ENCODE data around the gene CYB5R3.

Gene CYB5R3

GRCh38 chr22:42661985-42662831 is 13.0 kb upstream of the CYB5R3 start:
- Histone ChIP-seq H3K36me3 (ENCODE audit: control insufficient read depth in 5 of 5, insufficient read depth in 5 of 5, low read length in 5 of 5) (no peaks in the 10 kb centered on the region), H3K4me1 (ENCODE audit: control insufficient read depth in 5 of 5, insufficient read depth in 5 of 5, low read length in 5 of 5) (peaks cover 0 to 10% (median 7%) of the 10 kb centered on the region in 5 donors), H3K4me3 (ENCODE audit: low read depth in 1 of 5, low read length in 5 of 5) (peak overlapping the region in 4 of 5 donors; percentile 59 to 67 (median 62)), H3K9me3 (ENCODE audit: control insufficient read depth in 5 of 5, low read length in 5 of 5) (no peaks in the 10 kb centered on the region), H3K9ac (ENCODE audit: low read length in 5 of 5) (peak overlapping the region in 3 of 5 donors; percentile 16 to 56 (median 33)), H3K27ac (ENCODE audit: low read depth, low read length) (no peak overlapping the region), H3K27me3 (ENCODE audit: control insufficient read depth in 5 of 5, insufficient read depth in 4 of 5, low read length in 5 of 5) (no peaks in the 10 kb centered on the region)

GRCh38 chr22:42656578-42656977 is 7.4 kb upstream of the CYB5R3 start:
- Histone ChIP-seq H3K27me3 (ENCODE audit: control insufficient read depth in 5 of 5, insufficient read depth in 4 of 5, low read length in 5 of 5) (no peaks in the 10 kb centered on the region), H3K4me1 (ENCODE audit: control insufficient read depth in 5 of 5, insufficient read depth in 5 of 5, low read length in 5 of 5) (peaks cover 3 to 24% (median 15%) of the 10 kb centered on the region in 5 donors), H3K4me3 (ENCODE audit: low read depth in 1 of 5, low read length in 5 of 5) (no peak overlapping the region), H3K27ac (ENCODE audit: low read depth, low read length) (no peak overlapping the region), H3K9ac (ENCODE audit: low read length in 5 of 5) (no peak overlapping the region), H3K9me3 (ENCODE audit: control insufficient read depth in 5 of 5, low read length in 5 of 5) (no peaks in the 10 kb centered on the region), H3K36me3 (ENCODE audit: control insufficient read depth in 5 of 5, insufficient read depth in 5 of 5, low read length in 5 of 5) (no peaks in the 10 kb centered on the region)

- no peaks in the 10 kb centered on the region for H3K36me3 ChIP-seq (ENCODE audit: control insufficient read depth in 5 of 5, insufficient read depth in 5 of 5, low read length in 5 of 5)
- no peak overlapping the region for H3K4me3 ChIP-seq (ENCODE audit: low read depth in 1 of 5, low read length in 5 of 5)
- peaks cover 3 to 24% (median 15%) of the 10 kb centered on the region in 5 donors for H3K4me1 ChIP-seq (ENCODE audit: control insufficient read depth in 5 of 5, insufficient read depth in 5 of 5, low read length in 5 of 5)
- H3K9me3 ChIP-seq (ENCODE audit: control insufficient read depth in 5 of 5, low read length in 5 of 5), result no peaks in the 10 kb centered on the region
- H3K27me3 ChIP-seq (ENCODE audit: control insufficient read depth in 5 of 5, insufficient read depth in 4 of 5, low read length in 5 of 5), result no peaks in the 10 kb centered on the region
- H3K27ac ChIP-seq (ENCODE audit: low read depth, low read length), result no peak overlapping the region
- H3K9ac ChIP-seq (ENCODE audit: low read length in 5 of 5), result no peak overlapping the region
These were observed 6.5 kb upstream of the CYB5R3 start for GRCh38 chr22:42655693-42656092.

- Histone ChIP-seq H3K9ac (ENCODE audit: low read length in 5 of 5) (peak overlapping the region in 2 of 5 donors; percentile 31 to 33), H3K27me3 (ENCODE audit: control insufficient read depth in 5 of 5, insufficient read depth in 4 of 5, low read length in 5 of 5) (no peaks in the 10 kb centered on the region), H3K9me3 (ENCODE audit: control insufficient read depth in 5 of 5, low read length in 5 of 5) (no peaks in the 10 kb centered on the region), H3K4me3 (ENCODE audit: low read depth in 1 of 5, low read length in 5 of 5) (no peak overlapping the region), H3K36me3 (ENCODE audit: control insufficient read depth in 5 of 5, insufficient read depth in 5 of 5, low read length in 5 of 5) (no peaks in the 10 kb centered on the region), H3K4me1 (ENCODE audit: control insufficient read depth in 5 of 5, insufficient read depth in 5 of 5, low read length in 5 of 5) (peaks cover 3 to 26% (median 19%) of the 10 kb centered on the region in 5 donors), H3K27ac (ENCODE audit: low read depth, low read length) (peak overlapping the region; percentile 72)
These were observed 5.4 kb upstream of the CYB5R3 start for GRCh38 chr22:42654436-42655073.

GRCh38 chr22:42653999-42654398 is 4.8 kb upstream of the CYB5R3 start:
- H3K4me1 ChIP-seq (ENCODE audit: control insufficient read depth in 5 of 5, insufficient read depth in 5 of 5, low read length in 5 of 5), result peaks cover 3 to 28% (median 21%) of the 10 kb centered on the region in 5 donors
- H3K9ac ChIP-seq (ENCODE audit: low read length in 5 of 5), result no peak overlapping the region
- peak overlapping the region; percentile 72 for H3K27ac ChIP-seq (ENCODE audit: low read depth, low read length)

GRCh38 chr22:42651134-42651533 is 1.9 kb upstream of the CYB5R3 start:
- peaks cover 11 to 54% (median 49%) of the 10 kb centered on the region in 5 donors for H3K4me1 ChIP-seq (ENCODE audit: control insufficient read depth in 5 of 5, insufficient read depth in 5 of 5, low read length in 5 of 5)
- no peak overlapping the region for H3K4me3 ChIP-seq (ENCODE audit: low read depth in 1 of 5, low read length in 5 of 5)
- H3K9ac ChIP-seq (ENCODE audit: low read length in 5 of 5), result no peak overlapping the region
- H3K9me3 ChIP-seq (ENCODE audit: control insufficient read depth in 5 of 5, low read length in 5 of 5), result no peaks in the 10 kb centered on the region
- H3K27ac ChIP-seq (ENCODE audit: low read depth, low read length), result no peak overlapping the region
- H3K36me3 ChIP-seq (ENCODE audit: control insufficient read depth in 5 of 5, insufficient read depth in 5 of 5, low read length in 5 of 5), result no peaks in the 10 kb centered on the region
- no peaks in the 10 kb centered on the region for H3K27me3 ChIP-seq (ENCODE audit: control insufficient read depth in 5 of 5, insufficient read depth in 4 of 5, low read length in 5 of 5)

More at GRCh38 chr22:42653999-42654398, 4.8 kb upstream of the CYB5R3 start:
- no peak overlapping the region for H3K4me3 ChIP-seq (ENCODE audit: low read depth in 1 of 5, low read length in 5 of 5)
- H3K9me3 ChIP-seq (ENCODE audit: control insufficient read depth in 5 of 5, low read length in 5 of 5), result no peaks in the 10 kb centered on the region
- no peaks in the 10 kb centered on the region for H3K36me3 ChIP-seq (ENCODE audit: control insufficient read depth in 5 of 5, insufficient read depth in 5 of 5, low read length in 5 of 5)
- no peaks in the 10 kb centered on the region for H3K27me3 ChIP-seq (ENCODE audit: control insufficient read depth in 5 of 5, insufficient read depth in 4 of 5, low read length in 5 of 5)

GRCh38 chr22:42648368-42649245 is 585 bp downstream of the CYB5R3 start:
- Histone ChIP-seq H3K27me3 (ENCODE audit: control insufficient read depth in 5 of 5, insufficient read depth in 4 of 5, low read length in 5 of 5) (no peaks in the 10 kb centered on the region), H3K36me3 (ENCODE audit: control insufficient read depth in 5 of 5, insufficient read depth in 5 of 5, low read length in 5 of 5) (no peaks in the 10 kb centered on the region), H3K4me1 (ENCODE audit: control insufficient read depth in 5 of 5, insufficient read depth in 5 of 5, low read length in 5 of 5) (peaks cover 27 to 66% (median 62%) of the 10 kb centered on the region in 5 donors), H3K4me3 (ENCODE audit: low read depth in 1 of 5, low read length in 5 of 5) (peak overlapping the region; percentile 81 to 100 (median 89)), H3K9me3 (ENCODE audit: control insufficient read depth in 5 of 5, low read length in 5 of 5) (no peaks in the 10 kb centered on the region), H3K27ac (ENCODE audit: low read depth, low read length) (peak overlapping the region; percentile 99), H3K9ac (ENCODE audit: low read length in 5 of 5) (peak overlapping the region; percentile 50 to 95 (median 86))

- Histone ChIP-seq H3K9me3 (ENCODE audit: control insufficient read depth in 5 of 5, low read length in 5 of 5) (no peaks in the 10 kb centered on the region), H3K9ac (ENCODE audit: low read length in 5 of 5) (peak overlapping the region; percentile 50 to 95 (median 86)), H3K27ac (ENCODE audit: low read depth, low read length) (peak overlapping the region; percentile 99), H3K27me3 (ENCODE audit: control insufficient read depth in 5 of 5, insufficient read depth in 4 of 5, low read length in 5 of 5) (no peaks in the 10 kb centered on the region), H3K36me3 (ENCODE audit: control insufficient read depth in 5 of 5, insufficient read depth in 5 of 5, low read length in 5 of 5) (no peaks in the 10 kb centered on the region), H3K4me3 (ENCODE audit: low read depth in 1 of 5, low read length in 5 of 5) (peak overlapping the region; percentile 81 to 100 (median 89)), H3K4me1 (ENCODE audit: control insufficient read depth in 5 of 5, insufficient read depth in 5 of 5, low read length in 5 of 5) (peaks cover 27 to 68% (median 65%) of the 10 kb centered on the region in 5 donors)
These were observed 1.2 kb downstream of the CYB5R3 start for GRCh38 chr22:42648017-42648367.

GRCh38 chr22:42646569-42647525 is 2.3 kb downstream of the CYB5R3 start:
- Histone ChIP-seq H3K9ac (ENCODE audit: low read length in 5 of 5) (peak overlapping the region; percentile 52 to 82 (median 66)), H3K36me3 (ENCODE audit: control insufficient read depth in 5 of 5, insufficient read depth in 5 of 5, low read length in 5 of 5) (no peaks in the 10 kb centered on the region), H3K4me1 (ENCODE audit: control insufficient read depth in 5 of 5, insufficient read depth in 5 of 5, low read length in 5 of 5) (peaks cover 27 to 77% (median 71%) of the 10 kb centered on the region in 5 donors)

More at GRCh38 chr22:42646569-42647525, 2.3 kb downstream of the CYB5R3 start:
- peak overlapping the region; percentile 50 to 59 (median 57) for H3K4me3 ChIP-seq (ENCODE audit: low read depth in 1 of 5, low read length in 5 of 5)
- peak overlapping the region; percentile 99 for H3K27ac ChIP-seq (ENCODE audit: low read depth, low read length)
- H3K9me3 ChIP-seq (ENCODE audit: control insufficient read depth in 5 of 5, low read length in 5 of 5), result no peaks in the 10 kb centered on the region
- H3K27me3 ChIP-seq (ENCODE audit: control insufficient read depth in 5 of 5, insufficient read depth in 4 of 5, low read length in 5 of 5), result no peaks in the 10 kb centered on the region

Measured in subcutaneous abdominal adipose tissue (tissue), 5 donors.